Psoas muscle (tissue), 8 donors: Measurements from ENCODE around the gene CABCOCO1. TPM values are rescaled to one million over a fixed set of nuclear protein-coding genes. Genes with fewer than 3 reads are reported as not detected.
"Not testable (repeated sequence)": the region's sequence is repeated elsewhere in the genome, so short reads cannot be mapped to it uniquely, and the experiment has no call there.

Experiments
- ATAC-seq, 4 donors: fragments of 200-7000 bp; cut with Tn5 transposase; one replicate each; pipeline ENCODE4 v1.9.1; 2020; ENCODE audit warnings: moderate library complexity in 3 of 4, mild to moderate bottlenecking in 2 of 4
- DNase-seq, 2 donors: peaks; one replicate each; pipeline ENCODE4 v3.0.0-alpha.2; 2020
- H3K27ac ChIP-seq: fragments of 200-600 bp; one replicate; pipeline ENCODE4 v1.8.0; 2022
- H3K27me3 ChIP-seq, 3 donors: fragments of 200-600 bp in 1 of 3; one replicate each; pipeline versions ENCODE4 v1.6.1 to v1.8.0; 2013 to 2022; ENCODE audit warnings: low read length in 2 of 3, mild to moderate bottlenecking in 2 of 3, moderate library complexity in 1 of 3; ENCODE audit not compliant: insufficient read depth in 3 of 3
- H3K36me3 ChIP-seq, 2 donors: fragments of 200-600 bp in 1 of 2; one replicate each; pipeline versions ENCODE4 v1.6.1 to v1.8.0; 2013 to 2022; ENCODE audit warnings: low read depth in 1 of 2, mild to moderate bottlenecking in 1 of 2, moderate library complexity in 1 of 2; ENCODE audit not compliant: insufficient read depth in 1 of 2
- H3K4me1 ChIP-seq: fragments of 200-600 bp; one replicate; pipeline ENCODE4 v1.8.0; 2022
- H3K4me3 ChIP-seq: fragments of 200-600 bp; one replicate; pipeline ENCODE4 v1.8.0; 2022; ENCODE audit warnings: mild to moderate bottlenecking
- H3K9me3 ChIP-seq: fragments of 200-600 bp; one replicate; pipeline ENCODE4 v1.8.0; 2022
- CTCF ChIP-seq: fragments of 200-600 bp; IDR thresholded peaks from one replicate; pipeline ENCODE4 v1.8.0; 2022; ENCODE audit warnings: antibody characterized with exemption
- WGBS, 3 donors: extraction: QIAGEN DNeasy Blood & Tissue Kit; methylation state at CpG; one replicate each; pipeline versions ENCODE4 v1.1.6 to v1.1.7; 2013; 5-methylcytosine and 5-hydroxymethylcytosine counted together
- intact Hi-C, 2 donors: fragments of 100-400 bp; cut with DNase I; formaldehyde crosslinking; loops; one replicate each; pipeline versions ENCODE4 v1.11.0 to v1.14.2; 2022
- polyA plus RNA-seq, 3 donors: library from polyadenylated mRNA; stranded (reverse); fragments of 200-250 nt; gene quantifications; one replicate each; pipeline ENCODE4 v1.2.3, GENCODE V29; 2013
- total RNA-seq, 4 donors: library from RNA; stranded (reverse); fragmentation: NEBNext Ultra II Directional in 2 of 4; extraction: Animal tissue kit (Norgen Biotek cat#: 25700) in 2 of 4; gene quantifications; one replicate each; pipeline versions ENCODE4 v1.2.1 to v1.2.4, GENCODE V29; 2021 to 2023
- donor health status: healthy with polysubstance abuse.
- donor health status: DM: no; HTN: no; CAD: no; lungs with moderate emphysema.
- donor health status: Bipolar disorder and iron deficiency.
- donor health status: healthy.
- donor health status: DM: yes; HTN: yes; CAD: no.
- donor health status: DM: no; HTN: no; CAD: no.
- donor health status: DM: no; HTN: no; CAD: no.
- donor health status: DM: yes; HTN: yes; CAD: no.

Gene CABCOCO1
- total and polyA plus RNA-seq, 7 donors, result 0.03 to 0.04 TPM; not detected in 5

DNA sequence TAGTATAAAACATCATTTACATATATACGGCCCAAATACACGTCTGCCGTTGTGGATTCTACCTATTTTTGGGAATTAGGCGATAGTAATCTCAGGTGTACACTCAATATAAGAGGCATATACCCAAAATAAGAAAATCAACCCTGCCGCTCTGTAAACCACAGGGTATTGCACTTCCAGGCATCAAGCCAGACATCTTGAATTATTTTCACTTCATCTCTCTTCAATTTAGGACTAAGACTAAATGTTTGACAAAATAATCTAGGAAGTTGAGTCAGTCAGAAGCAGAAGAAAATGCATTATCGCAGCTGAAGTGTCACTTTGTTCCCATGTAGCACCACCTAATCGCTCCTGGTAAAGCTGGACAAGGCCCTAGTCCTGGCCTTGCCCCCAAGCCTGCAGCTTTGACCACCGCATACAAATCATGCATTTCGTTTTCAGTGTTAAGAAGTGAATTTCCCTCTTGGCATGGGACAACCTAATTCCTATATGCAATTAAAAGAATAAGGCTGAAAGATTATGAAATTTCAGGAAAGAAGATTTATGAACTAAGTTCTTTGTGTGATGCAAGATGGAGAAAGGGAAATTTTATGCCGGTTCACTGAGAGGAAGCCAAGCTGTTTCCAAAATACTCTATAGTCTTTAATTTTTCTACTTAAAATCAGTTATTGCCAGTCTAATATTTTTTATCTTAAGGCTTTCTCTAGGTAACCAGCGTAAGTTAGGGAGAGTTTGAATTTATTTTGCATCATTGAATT lies 26.0 kb downstream of the CABCOCO1 start:
- H3K4me3 ChIP-seq, result no peak overlapping the region
- H3K27me3 ChIP-seq, result no peaks in the 10 kb centered on the region
- no peaks in the 10 kb centered on the region for H3K9me3 ChIP-seq
- H3K4me1 ChIP-seq, result no peaks in the 10 kb centered on the region
- ATAC-seq (no peak), DNase-seq (no peak)
- H3K27ac ChIP-seq, result no peak overlapping the region
- TF ChIP-seq CTCF, result no peak
- H3K36me3 ChIP-seq, result no peaks in the 10 kb centered on the region
- intact Hi-C loops, result no loop called here
- WGBS, 3 donors, result 91 to 94% (median 93%) methylated on average over 11 of the region's 11 CpGs

DNA sequence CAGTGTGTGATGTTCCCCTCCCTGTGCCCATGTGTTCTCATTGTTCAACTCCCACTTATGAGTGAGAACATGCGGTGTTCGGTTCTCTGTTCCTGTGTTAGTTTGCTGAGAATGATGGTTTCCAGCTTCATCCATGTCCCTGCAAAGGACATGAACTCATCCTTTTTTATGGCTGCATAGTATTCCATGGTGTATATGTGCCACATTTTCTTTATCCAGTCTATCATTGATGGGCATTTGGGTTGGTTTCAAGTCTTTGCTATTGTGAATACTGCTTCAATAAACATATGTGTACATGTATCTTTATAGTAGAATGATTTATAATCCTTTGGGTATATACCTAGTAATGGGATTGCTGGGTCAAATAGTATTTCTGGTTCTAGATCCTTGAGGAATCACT lies 28.9 kb downstream of the CABCOCO1 start:
- WGBS, 3 donors, result 98 to 100% (median 100%) methylated on average over 2 of the region's 2 CpGs
- H3K27me3 ChIP-seq, intact Hi-C loops: not testable (repeated sequence)

DNA sequence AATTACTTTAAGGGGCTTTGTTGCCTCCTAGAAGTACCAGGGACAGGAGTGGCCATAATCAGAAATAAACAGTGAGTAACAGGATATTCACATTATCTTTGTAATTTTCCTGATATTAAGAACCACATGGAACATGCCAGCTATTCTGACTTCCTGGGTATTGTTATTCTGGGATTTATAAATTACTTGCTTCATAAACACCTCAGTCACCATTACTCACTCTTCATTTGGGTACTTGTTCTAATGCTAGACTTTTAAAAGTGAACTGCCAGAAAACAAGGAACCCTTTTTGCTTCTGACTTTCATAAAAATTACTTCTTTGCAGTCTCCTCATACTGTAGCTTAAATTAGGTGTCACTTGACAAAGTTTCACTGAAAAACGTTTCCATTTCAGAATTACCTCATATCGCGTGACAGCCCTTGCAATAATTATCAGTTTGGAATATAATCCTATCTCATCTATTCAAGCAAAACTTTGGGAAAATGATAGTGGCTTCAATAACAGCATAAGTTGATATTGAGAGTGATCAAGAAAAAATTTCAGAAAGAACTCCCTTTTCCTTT lies 29.8 kb downstream of the CABCOCO1 start:
- TF ChIP-seq CTCF, result no peak
- no peak overlapping the region for H3K27ac ChIP-seq
- DNase-seq, result no peak
- no peaks in the 10 kb centered on the region for H3K36me3 ChIP-seq
- 84 to 85% (median 85%) methylated on average over 3 of the region's 3 CpGs for WGBS, 3 donors
- H3K4me1 ChIP-seq, result no peaks in the 10 kb centered on the region
- no peak overlapping the region for H3K4me3 ChIP-seq
- intact Hi-C loops, result no loop called here
- H3K27me3 ChIP-seq, result no peaks in the 10 kb centered on the region
- ATAC-seq, result no peak
- H3K9me3 ChIP-seq, result no peaks in the 10 kb centered on the region

More for the DNA sequence above, 28.9 kb downstream of the CABCOCO1 start:
- not testable (repeated sequence) for H3K4me1 ChIP-seq, H3K36me3 ChIP-seq, ATAC-seq, DNase-seq, H3K4me3 ChIP-seq, H3K9me3 ChIP-seq, H3K27ac ChIP-seq

DNA sequence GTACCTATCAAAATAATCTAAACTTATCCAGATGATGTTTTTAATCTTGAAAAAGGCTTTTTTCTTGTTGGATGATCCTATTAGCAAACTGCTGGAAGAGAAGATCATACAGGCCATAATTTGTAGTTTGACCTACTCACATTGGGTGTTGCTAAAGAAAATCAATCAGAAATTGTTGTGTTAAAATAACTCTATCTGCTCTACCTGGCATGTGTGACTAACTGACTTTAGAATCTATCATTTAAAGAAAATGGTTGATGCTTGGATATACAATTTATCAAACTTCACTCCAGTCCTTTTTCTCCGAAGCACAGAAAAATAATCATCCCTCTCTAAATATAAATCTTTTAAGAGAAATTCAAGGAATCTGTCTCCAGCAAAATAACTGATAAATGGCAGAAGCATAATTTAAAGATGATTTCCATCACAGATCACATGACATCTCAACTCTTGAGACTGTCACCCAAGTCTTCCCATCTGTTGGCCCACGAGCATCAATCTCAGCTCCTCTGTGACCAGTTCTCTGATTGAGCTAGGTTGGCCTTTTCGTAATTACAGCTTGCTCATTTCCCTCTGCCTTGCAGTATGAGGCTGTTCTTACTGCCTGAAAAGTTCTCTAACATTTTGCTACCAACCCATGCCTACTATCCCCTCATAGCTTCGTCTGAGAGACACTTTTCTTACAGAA lies 36.4 kb downstream of the CABCOCO1 start:
- H3K36me3 ChIP-seq, result no peaks in the 10 kb centered on the region
- TF ChIP-seq CTCF, result no peak
- H3K4me3 ChIP-seq, result no peak overlapping the region
- no peak overlapping the region for H3K27ac ChIP-seq
- DNase-seq (no peak), ATAC-seq (no peak)
- H3K9me3 ChIP-seq, result no peaks in the 10 kb centered on the region
- 93 to 96% (median 94%) methylated on average over 4 of the region's 4 CpGs for WGBS, 3 donors
- intact Hi-C loops, result no loop called here
- no peaks in the 10 kb centered on the region for H3K4me1 ChIP-seq
- H3K27me3 ChIP-seq, result no peaks in the 10 kb centered on the region

- H3K36me3 ChIP-seq, result no peaks in the 10 kb centered on the region
- H3K27me3 ChIP-seq, result no peaks in the 10 kb centered on the region
- H3K4me3 ChIP-seq, result no peak overlapping the region
- no peak for TF ChIP-seq CTCF
- 27 to 49% (median 42%) methylated on average over 2 of the region's 2 CpGs for WGBS, 3 donors
- H3K9me3 ChIP-seq, result no peaks in the 10 kb centered on the region
- no peak overlapping the region for H3K27ac ChIP-seq
- no peaks in the 10 kb centered on the region for H3K4me1 ChIP-seq
- intact Hi-C loops, result no loop called here
- DNase-seq (no peak), ATAC-seq (no peak)
Measured at GRCh38 chr10:61701055-61701705, 38.5 kb downstream of the CABCOCO1 start.
